HG03558 (cell line): ENCODE results near the gene ZNF385A.

Experiments used
- ATAC-seq: cut with Tn5 transposase; IDR thresholded peaks from one replicate; pipeline ENCODE4 v1.9.1; 2021; ENCODE audit warnings: moderate number of reproducible peaks; ENCODE audit not compliant: unreplicated experiment; ENCODE audit errors: extremely low read depth

ZNF385A gene

DNA sequence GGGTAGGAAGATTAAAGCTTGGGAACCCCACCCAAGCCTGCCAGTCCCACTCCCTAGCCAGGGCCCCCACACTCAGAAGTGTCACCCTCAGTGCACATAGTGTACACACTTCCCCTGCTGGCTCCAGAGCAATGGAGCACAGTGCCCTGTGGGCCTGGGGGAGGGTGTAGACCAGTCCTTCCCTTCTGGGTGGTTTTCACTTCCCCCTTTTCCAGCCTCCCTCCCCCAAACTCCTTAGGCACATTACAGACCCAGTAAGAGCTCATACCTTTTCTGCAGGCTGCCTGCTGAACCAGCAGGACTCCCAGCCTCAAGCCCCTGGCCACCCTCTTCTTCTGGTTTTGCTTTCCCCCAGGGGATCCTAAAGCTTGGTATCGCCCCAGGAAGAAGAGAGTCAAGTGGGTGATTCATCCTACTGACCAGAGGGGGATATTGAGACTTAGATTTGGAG lies at the start of gene ZNF385A:
ZNF385A (minus strand) TSS at position 143 of the 451 bp plus-strand sequence. CDS start 219 bp downstream, outside the sequence.
- ATAC-seq, result no peak

GRCh38 chr12:54432815-54433164 lies 48.3 kb upstream of the ZNF385A start:
- no peak for ATAC-seq

DNA sequence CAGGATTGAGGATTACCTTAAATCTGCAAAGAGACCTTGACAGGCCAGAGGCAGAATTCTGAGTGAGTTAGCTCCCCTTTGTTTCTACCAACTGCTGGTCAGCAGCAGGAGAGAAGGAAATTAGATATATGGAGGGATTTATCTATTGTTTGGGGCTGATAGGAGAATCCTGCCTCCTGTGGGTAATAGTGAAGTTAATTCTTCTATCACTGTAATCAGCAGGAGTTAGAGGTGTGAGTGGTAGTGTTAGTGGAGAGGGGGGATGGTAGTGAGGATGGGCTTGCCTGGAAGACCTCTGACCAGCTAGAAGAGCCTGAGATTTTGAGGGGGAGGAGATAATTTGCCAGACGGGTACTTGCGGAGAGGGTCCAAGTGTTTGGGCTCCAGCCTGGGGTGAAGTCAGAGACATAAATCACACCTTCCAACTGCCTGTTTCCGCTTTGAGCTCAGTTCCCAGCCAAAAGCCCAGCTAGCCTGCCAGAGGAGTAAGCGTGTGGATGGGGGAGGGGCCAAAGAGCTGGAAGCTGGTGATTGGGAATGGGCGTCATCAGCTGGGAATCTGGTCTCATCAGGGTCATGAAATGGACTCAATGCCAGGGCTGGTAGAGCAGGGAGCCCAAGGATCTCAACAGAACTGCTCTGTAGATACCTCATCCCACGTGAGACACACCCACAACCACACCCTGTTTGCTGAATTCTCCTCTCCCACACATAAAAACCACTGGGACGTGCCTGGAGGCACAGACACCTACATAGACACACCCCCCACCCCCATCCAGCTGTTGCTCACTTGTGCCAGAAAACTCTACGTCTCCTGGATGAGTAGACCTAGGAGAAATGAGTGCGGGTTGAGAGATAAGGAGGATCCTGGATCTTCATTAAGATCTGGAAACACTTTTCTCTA lies 47.6 kb upstream of the ZNF385A start:
- no peak for ATAC-seq

- ATAC-seq, result no peak
These were observed 46.0 kb upstream of the ZNF385A start for GRCh38 chr12:54430471-54431069.

DNA sequence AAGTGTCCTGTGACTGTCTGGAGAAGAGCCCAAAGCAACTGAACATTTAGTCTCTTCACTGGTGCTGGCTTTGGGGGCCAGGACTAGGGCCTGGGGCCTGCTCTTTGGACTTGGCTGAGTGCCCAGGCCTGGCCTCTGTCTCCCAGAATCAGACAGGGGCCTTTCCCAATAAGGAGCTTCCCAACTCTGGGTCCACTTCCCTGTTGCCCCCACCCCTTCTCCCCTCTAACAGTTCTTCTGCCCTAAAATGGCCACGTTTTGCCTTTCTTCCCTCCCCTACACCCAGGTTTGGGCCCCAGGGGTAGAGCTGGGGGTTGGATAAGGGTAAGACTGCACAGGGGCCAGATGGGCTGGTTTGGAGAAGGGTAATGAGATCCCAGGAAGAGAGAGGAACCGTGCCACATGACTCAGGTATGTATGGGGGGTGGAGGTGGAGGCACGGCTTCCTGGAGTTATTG lies 44.5 kb upstream of the ZNF385A start:
- no peak for ATAC-seq

DNA sequence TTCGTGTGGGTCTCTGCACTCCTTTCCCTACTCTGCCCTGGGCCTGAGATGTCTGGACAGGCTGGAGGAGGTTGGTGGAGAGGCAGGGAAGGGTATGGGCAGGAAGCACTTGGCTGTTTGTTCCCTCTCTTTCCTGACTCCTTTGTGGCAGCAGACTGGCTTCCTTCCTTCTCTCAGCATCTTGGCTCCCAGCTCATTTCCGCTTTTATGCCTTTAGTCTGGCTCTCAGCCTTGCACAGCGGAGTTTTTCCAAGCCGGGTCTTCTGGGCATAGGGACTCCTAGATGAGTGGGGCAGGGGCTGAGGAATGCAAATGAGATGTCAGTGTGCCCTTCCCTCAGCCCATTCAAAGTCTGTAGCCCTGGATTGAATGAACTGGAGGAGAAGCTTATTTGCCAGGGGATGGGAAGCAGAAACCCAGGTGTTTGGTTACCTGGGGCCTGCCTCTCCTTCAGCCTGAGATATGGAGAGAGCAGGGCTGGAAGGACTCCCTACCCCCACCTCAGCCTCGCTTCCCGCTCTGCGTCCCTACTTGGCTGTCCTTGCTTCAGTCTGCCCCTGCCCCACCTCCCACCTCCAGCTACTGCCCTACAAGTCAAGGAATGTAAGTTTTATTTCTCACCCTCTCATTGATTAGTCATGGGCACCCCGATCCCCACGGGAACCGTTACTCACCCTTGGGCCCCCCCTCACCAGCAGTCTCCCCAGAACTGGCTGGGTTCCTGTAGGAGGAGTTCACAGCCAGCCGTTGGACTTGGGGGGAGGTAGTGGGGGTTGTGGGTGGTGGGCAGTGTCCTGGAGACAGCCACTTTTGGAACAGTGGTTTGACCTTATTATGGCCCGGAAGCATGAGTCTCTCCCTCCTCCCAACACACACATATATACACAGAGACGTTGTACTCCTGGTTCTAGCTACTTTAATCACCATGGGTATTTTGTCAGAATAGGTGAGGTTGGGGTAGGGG lies 43.8 kb upstream of the ZNF385A start:
- no peak for ATAC-seq

- no peak for ATAC-seq
These were observed 42.6 kb upstream of the ZNF385A start for GRCh38 chr12:54427106-54427505.

DNA sequence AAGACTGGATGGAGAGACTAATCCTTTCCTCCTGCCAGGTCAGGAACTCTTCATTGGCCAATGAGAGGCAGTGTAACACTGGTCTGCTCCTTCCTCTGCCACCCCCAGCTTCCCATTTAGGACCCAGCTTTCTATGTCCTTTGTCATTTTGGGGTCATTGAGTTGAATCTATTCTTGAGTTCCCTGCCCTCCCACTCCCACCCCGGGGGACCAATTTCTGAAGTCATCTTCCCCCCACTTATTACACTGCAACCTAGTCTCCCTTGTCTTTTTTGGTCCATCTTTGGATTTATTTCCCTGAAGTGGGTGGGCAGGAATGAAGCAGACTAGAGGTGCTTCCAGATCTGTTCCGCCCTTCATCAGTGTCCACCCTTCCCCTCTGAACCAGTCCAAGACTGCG lies 42.2 kb upstream of the ZNF385A start:
- ATAC-seq, result no peak

GRCh38 chr12:54425702-54426101 lies 41.2 kb upstream of the ZNF385A start:
- no peak for ATAC-seq

DNA sequence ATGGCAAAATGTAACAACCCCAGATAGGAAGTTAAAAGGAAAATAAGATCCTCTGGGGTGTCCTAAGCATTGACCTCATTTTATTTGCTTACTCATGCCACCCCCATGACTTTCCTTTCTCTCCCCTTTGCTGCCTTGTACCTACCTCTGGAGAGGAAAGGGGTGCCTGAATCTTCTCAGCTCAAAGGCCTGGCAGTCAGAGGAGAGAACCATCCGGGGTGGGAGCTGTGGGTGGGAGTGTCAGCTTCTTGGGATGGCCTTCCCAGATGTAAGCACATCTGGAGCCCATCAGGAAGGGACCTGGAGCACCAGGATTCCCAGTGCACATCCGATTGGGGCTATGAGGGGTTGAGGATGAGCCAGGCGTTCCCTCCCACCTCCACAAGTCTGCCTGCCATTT lies 39.7 kb upstream of the ZNF385A start:
- ATAC-seq, result no peak

DNA sequence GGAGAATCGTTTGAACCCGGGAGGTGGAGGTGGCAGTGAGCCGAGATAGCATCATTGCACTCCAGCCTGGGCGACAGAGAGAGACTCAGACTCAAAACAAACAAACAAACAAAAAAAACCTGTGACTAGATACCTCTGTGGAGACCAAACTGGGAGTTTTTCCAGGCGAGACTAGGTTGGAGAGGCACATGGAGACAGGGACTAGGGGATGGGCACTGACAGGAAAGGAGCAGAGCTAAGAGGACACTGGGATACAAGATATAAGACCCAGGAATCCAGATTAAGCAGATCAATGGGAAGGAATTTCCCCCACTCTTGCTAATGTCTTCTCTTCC lies 39.2 kb upstream of the ZNF385A start:
- no peak for ATAC-seq

DNA sequence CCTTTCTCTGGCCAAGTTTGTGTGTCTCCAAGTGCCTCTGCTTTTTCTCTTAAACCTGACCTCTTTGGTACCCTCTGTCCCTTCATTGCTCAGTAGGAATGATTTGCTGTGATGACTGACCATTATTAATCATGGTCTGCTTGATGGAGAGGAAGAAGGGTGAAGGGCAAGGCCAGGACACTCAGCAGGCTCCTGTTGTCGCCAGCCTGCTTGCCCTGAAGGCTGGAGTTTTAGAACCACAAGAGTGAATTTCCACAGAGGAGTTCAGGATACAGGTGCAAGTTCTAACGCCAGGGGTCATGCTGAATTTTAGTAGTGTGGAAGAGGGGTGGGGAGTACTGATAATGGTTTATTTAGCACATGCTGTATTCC lies 37.3 kb upstream of the ZNF385A start:
- no peak for ATAC-seq

- no peak for ATAC-seq
These were observed 36.8 kb upstream of the ZNF385A start for GRCh38 chr12:54421175-54421878.

- ATAC-seq, result no peak
These were observed 36.2 kb upstream of the ZNF385A start for GRCh38 chr12:54420766-54421144.

GRCh38 chr12:54419088-54419887 lies 34.8 kb upstream of the ZNF385A start, which contains the start of gene ITGA5:
TSS of gene ITGA5 (minus strand) at chr12:54419266. CDS start at chr12:54419198, 68 bp downstream.
- no peak for ATAC-seq

GRCh38 chr12:54418441-54419087 lies 34.0 kb upstream of the ZNF385A start:
- ATAC-seq, result no peak

DNA sequence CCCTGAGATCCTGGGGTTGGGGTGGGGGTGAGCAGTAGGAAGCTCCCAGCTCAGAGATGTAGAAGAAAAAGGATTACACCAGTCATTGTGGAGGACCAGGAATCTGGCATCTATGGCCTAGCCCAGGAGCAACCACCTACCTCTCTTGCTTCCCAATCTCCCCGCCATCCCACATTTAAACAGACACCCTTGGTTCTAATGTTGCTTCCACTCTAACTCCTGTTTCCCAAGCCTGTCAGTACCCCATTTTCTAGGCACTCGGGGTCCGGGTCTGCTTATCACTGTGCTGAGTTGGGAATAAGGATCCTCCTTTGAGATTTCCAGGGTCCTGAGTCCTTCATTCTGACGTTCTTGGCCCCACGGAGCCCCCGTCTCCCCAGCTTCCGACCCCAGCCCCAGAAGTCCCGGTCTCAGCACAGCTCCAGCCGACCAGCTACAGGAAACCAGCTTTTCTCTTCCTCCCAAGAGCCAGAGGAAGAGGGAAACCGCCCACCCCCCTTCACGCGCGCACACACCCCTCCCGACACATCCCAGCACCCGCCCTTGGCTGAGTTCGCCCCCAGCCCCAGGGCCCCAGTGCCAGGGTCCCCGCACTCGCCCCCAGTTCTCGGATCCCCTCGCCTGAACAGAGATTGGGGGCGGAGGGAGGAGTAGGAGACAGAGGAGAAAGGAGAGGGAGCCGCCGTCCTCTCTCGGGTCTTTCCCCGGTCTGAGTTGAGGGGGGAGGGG lies 33.3 kb upstream of the ZNF385A start:
- no peak for ATAC-seq
